GM12891 (cell line): ENCODE results near the gene APMAP.

Source experiments
- POLR2A ChIP-seq: IDR thresholded peaks from 2 replicates; pipeline ENCODE4 v1.6.1; 2011; ENCODE audit warnings: low read depth, low read length, control low read depth
- POLR2AphosphoS5 ChIP-seq: IDR thresholded peaks from 2 replicates; pipeline ENCODE4 v1.6.1; 2011; ENCODE audit warnings: low read depth, low read length, control low read depth
- POU2F2 ChIP-seq: IDR thresholded peaks from 2 replicates; pipeline ENCODE4 v1.6.1; 2011; ENCODE audit warnings: low read depth, mild to moderate bottlenecking, control low read depth, low read length, moderate library complexity
- SPI1 ChIP-seq: IDR thresholded peaks from 2 replicates; pipeline ENCODE4 v1.6.1; 2011; ENCODE audit warnings: low read depth, low read length, control low read depth
- TAF1 ChIP-seq: IDR thresholded peaks from 2 replicates; pipeline ENCODE4 v1.6.1; 2011; ENCODE audit warnings: low read depth, low read length, control low read depth

GRCh38 chr20:25037288-25038102 is 44.9 kb upstream of the APMAP start:
- TF ChIP-seq POLR2A (no peak), SPI1 (no peak), POLR2AphosphoS5 (no peak), TAF1 (no peak), POU2F2 (no peak)
